ENCODE measurements around the gene DES.
"Not testable (repeated sequence)": the region's sequence is repeated elsewhere in the genome, so short reads cannot be mapped to it uniquely, and the experiment has no call there.

DES gene

DNA sequence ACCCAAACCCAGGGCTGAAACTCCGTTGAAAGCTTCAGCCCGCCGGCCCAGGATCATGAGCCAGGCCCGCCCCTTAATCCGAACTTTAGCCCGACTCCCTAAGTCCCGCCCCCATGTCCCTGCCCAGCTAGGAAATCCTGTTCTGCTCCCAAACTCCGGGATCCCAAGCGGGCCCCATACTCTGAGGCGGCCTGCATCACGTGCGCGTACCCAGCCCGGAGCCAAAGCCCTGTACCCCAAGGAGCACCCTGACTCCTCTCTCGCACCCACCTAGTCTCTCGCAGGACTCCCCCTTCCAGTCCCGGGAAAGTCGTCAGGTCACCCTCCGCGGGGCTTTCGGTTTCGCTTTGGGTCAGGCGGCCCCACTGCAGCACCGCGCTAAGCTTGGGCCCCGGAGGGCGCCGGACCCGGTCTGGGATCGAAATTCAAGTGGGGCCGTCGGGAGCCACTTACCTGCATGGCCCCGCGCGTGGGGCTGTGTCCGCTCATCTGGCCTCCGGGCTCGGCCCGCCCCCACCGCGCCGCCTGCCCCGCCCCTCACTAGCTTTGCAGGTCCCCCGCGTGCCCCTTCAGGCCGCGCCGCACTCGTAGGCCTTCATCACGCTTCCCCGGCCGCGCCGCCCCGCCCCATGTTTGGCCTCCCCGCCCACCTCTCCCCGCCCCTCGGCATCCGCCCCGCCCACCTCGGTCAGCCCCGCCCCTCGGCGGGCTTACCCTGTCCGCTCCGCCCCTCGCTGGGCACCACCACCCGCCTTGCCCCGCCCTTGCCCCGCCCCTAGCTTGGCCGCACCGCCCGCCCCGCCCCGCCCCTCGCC lies 30.7 kb upstream of the DES start, which contains the start of gene DNPEP:
Gene DNPEP, minus strand, starts transcription at position 607 of the 815 bp plus-strand sequence. Its CDS starts 118 bp downstream, at position 489.
- peak within 1 kb of the TSS; percentile 34; the same call in 1 of the 2 replicates for H3K27ac ChIP-seq (ENCODE audit: low read depth, low read length)
- under 1% methylated on average over 71 of the region's 76 CpGs for WGBS

GRCh38 chr2:219388121-219388906 lies 29.9 kb upstream of the DES start:
- WGBS, result under 1% methylated on average over 78 of the region's 78 CpGs
- no peaks in the 10 kb centered on the region for H3K27me3 ChIP-seq (ENCODE audit: insufficient read depth, low read length)
- no peak overlapping the region for H3K27ac ChIP-seq (ENCODE audit: low read depth, low read length)
- 0 out of 2 replicates have a peak, but pooled peaks cover 2% of the 10 kb centered on the region for H3K4me1 ChIP-seq (ENCODE audit: insufficient read depth, low read length)
- peak overlapping the region; percentile 65 for H3K4me3 ChIP-seq (ENCODE audit: low read length)
- peaks cover 26% of the 10 kb centered on the region for H3K36me3 ChIP-seq (ENCODE audit: insufficient read depth, low read length)
- peak overlapping the region; percentile 43 for H3K9ac ChIP-seq (ENCODE audit: low read depth, low read length)
- H3K9me3 ChIP-seq (ENCODE audit: insufficient read depth, low read depth, low read length), result no peaks in the 10 kb centered on the region

More for the DNA sequence above, 30.7 kb upstream of the DES start, which contains the start of gene DNPEP:
- peak within 1 kb of the TSS; percentile 88 for H3K9ac ChIP-seq (ENCODE audit: low read depth, low read length)
- peaks cover 34% of the 10 kb centered on the region for H3K36me3 ChIP-seq (ENCODE audit: insufficient read depth, low read length)
- 0 out of 2 replicates have a peak, but pooled peaks cover 2% of the 10 kb centered on the region for H3K4me1 ChIP-seq (ENCODE audit: insufficient read depth, low read length)
- peak within 1 kb of the TSS; percentile 90 for H3K4me3 ChIP-seq (ENCODE audit: low read length)
- H3K27me3 ChIP-seq (ENCODE audit: insufficient read depth, low read length), result no peaks in the 10 kb centered on the region
- H3K9me3 ChIP-seq (ENCODE audit: insufficient read depth, low read depth, low read length), result no peaks in the 10 kb centered on the region

GRCh38 chr2:219388907-219389156 lies 29.3 kb upstream of the DES start:
- Histone ChIP-seq H3K9me3 (ENCODE audit: insufficient read depth, low read depth, low read length) (no peaks in the 10 kb centered on the region), H3K36me3 (ENCODE audit: insufficient read depth, low read length) (peaks cover 21% of the 10 kb centered on the region), H3K27me3 (ENCODE audit: insufficient read depth, low read length) (no peaks in the 10 kb centered on the region), H3K4me1 (ENCODE audit: insufficient read depth, low read length) (0 out of 2 replicates have a peak, but pooled peaks cover 2% of the 10 kb centered on the region), H3K27ac (ENCODE audit: low read depth, low read length) (no peak overlapping the region), H3K4me3 (ENCODE audit: low read length) (peak overlapping the region; percentile 65), H3K9ac (ENCODE audit: low read depth, low read length) (peak overlapping the region; percentile 43)
- 72% methylated on average over 6 of the region's 6 CpGs for WGBS

GRCh38 chr2:219392754-219393153 lies 25.4 kb upstream of the DES start:
- H3K9me3 ChIP-seq (ENCODE audit: insufficient read depth, low read depth, low read length), result no peaks in the 10 kb centered on the region
- H3K27ac ChIP-seq (ENCODE audit: low read depth, low read length), result no peak overlapping the region
- H3K36me3 ChIP-seq (ENCODE audit: insufficient read depth, low read length), result no peaks in the 10 kb centered on the region
- H3K9ac ChIP-seq (ENCODE audit: low read depth, low read length), result no peak overlapping the region
- 94% methylated on average over 9 of the region's 9 CpGs for WGBS
- no peaks in the 10 kb centered on the region for H3K27me3 ChIP-seq (ENCODE audit: insufficient read depth, low read length)
- H3K4me3 ChIP-seq (ENCODE audit: low read length), result no peak overlapping the region
- H3K4me1 ChIP-seq (ENCODE audit: insufficient read depth, low read length), result 0 out of 2 replicates have a peak, but pooled peaks cover 2% of the 10 kb centered on the region

- 94% methylated on average over 9 of the region's 9 CpGs for WGBS
- H3K4me3 ChIP-seq (ENCODE audit: low read length); H3K27ac ChIP-seq (ENCODE audit: low read depth, low read length); H3K36me3 ChIP-seq (ENCODE audit: insufficient read depth, low read length); H3K9ac ChIP-seq (ENCODE audit: low read depth, low read length); H3K27me3 ChIP-seq (ENCODE audit: insufficient read depth, low read length); H3K9me3 ChIP-seq (ENCODE audit: insufficient read depth, low read depth, low read length); H3K4me1 ChIP-seq (ENCODE audit: insufficient read depth, low read length): not testable (repeated sequence)
Measured at GRCh38 chr2:219395056-219395455, 23.1 kb upstream of the DES start.

DNA sequence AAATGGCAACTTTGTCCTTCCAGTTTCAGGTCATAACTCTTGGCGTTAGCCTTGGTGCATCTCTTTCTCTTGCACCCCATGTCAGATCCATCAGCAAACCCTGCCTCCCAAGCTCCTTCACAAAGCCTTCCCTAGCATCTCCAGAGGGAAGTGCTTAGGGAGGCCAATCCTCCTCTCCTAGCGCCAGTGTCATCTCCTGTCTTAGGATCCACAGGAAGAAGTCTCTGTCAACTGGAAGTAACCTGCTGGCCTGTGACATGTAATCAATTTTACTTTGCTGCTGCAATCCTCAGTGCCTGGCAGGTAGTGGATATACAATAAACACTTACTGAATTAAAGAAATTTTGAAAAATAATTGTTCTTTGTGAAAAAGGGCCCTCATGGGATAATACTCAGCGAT lies 22.6 kb upstream of the DES start:
- Histone ChIP-seq H3K36me3 (ENCODE audit: insufficient read depth, low read length) (no peaks in the 10 kb centered on the region), H3K27ac (ENCODE audit: low read depth, low read length) (no peak overlapping the region), H3K27me3 (ENCODE audit: insufficient read depth, low read length) (no peaks in the 10 kb centered on the region), H3K9me3 (ENCODE audit: insufficient read depth, low read depth, low read length) (no peaks in the 10 kb centered on the region), H3K4me3 (ENCODE audit: low read length) (no peak overlapping the region), H3K9ac (ENCODE audit: low read depth, low read length) (no peak overlapping the region), H3K4me1 (ENCODE audit: insufficient read depth, low read length) (no peaks in the 10 kb centered on the region)
- WGBS, result 92% methylated on average over 3 of the region's 3 CpGs

DNA sequence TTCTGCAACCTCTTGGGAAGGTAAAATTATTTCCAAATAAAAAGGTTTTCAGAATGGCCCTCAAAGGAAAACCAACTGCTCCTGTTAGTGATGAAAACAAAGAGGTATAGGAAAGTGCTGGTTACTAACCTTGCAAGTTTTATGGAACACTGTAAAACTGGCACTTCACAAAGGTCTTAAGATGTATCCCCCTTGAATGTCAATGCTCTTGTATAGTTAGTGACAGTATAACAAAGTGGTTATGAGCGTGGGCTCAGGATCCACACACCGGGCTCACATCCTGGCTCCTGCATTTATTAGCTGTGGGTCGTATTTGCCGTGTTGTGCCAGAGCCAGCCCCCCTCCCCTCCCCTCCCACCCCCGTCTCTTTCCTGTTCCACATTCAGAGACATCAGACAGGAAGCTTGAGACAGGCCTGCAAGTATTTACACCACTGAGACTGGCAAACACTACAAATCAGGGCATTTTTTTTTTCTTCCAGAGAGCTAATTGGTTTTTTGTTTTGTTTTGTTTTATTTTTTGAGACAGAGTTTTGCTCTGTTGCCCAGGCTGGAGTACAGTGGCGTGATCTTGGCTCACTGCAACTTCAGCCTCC lies 21.2 kb upstream of the DES start:
- no peak overlapping the region for H3K4me3 ChIP-seq (ENCODE audit: low read length)
- no peaks in the 10 kb centered on the region for H3K27me3 ChIP-seq (ENCODE audit: insufficient read depth, low read length)
- 86% methylated on average over 6 of the region's 6 CpGs for WGBS
- no peak overlapping the region for H3K9ac ChIP-seq (ENCODE audit: low read depth, low read length)
- no peak overlapping the region for H3K27ac ChIP-seq (ENCODE audit: low read depth, low read length)
- H3K36me3 ChIP-seq (ENCODE audit: insufficient read depth, low read length), result no peaks in the 10 kb centered on the region
- H3K9me3 ChIP-seq (ENCODE audit: insufficient read depth, low read depth, low read length), result no peaks in the 10 kb centered on the region
- H3K4me1 ChIP-seq (ENCODE audit: insufficient read depth, low read length), result peaks cover 1% of the 10 kb centered on the region; the same call in 1 of the 2 replicates

DNA sequence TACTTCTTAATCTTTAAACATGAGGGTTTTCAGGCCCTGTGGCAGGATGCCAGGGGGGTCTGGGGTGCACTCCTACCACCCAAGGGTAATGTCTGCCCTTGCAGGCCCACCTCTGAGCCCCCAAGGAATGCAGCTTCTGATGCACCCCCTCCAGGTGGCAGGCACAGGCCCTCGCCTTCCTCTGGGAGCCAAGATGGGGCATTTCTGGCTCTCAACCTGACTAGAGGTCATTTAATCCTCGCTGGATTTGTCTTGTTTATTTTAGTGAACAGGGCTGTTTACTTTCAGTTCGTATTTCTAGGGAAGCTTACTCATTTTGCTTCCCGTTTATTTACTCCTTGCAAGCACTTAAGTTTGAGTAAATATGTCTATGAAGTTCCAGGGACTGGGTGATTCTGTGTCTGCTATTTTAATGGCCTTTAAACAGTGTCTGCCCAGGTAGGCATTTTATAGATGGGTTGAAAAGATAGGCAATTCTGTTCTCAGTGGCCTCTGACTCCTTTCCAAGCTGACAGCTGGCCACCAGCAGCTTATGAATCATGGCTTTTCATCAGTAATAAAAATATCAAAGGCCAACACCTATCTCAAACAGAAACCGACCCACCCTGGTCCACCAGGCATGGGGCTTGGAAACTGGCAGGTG lies 19.3 kb upstream of the DES start:
- 79% methylated on average over 5 of the region's 5 CpGs for WGBS
- Histone ChIP-seq H3K4me1 (ENCODE audit: insufficient read depth, low read length) (peaks cover 9% of the 10 kb centered on the region; the same call in 1 of the 2 replicates), H3K36me3 (ENCODE audit: insufficient read depth, low read length) (no peaks in the 10 kb centered on the region), H3K9ac (ENCODE audit: low read depth, low read length) (no peak overlapping the region), H3K27ac (ENCODE audit: low read depth, low read length) (no peak overlapping the region), H3K27me3 (ENCODE audit: insufficient read depth, low read length) (no peaks in the 10 kb centered on the region), H3K9me3 (ENCODE audit: insufficient read depth, low read depth, low read length) (no peaks in the 10 kb centered on the region), H3K4me3 (ENCODE audit: low read length) (no peak overlapping the region)

- Histone ChIP-seq H3K9me3 (ENCODE audit: insufficient read depth, low read depth, low read length) (no peaks in the 10 kb centered on the region), H3K27me3 (ENCODE audit: insufficient read depth, low read length) (no peaks in the 10 kb centered on the region), H3K36me3 (ENCODE audit: insufficient read depth, low read length) (no peaks in the 10 kb centered on the region), H3K4me1 (ENCODE audit: insufficient read depth, low read length) (peaks cover 14% of the 10 kb centered on the region), H3K9ac (ENCODE audit: low read depth, low read length) (no peak overlapping the region), H3K4me3 (ENCODE audit: low read length) (no peak overlapping the region), H3K27ac (ENCODE audit: low read depth, low read length) (no peak overlapping the region)
- WGBS, result 74% methylated on average over 14 of the region's 14 CpGs
Measured at GRCh38 chr2:219399716-219400478, 18.3 kb upstream of the DES start.

GRCh38 chr2:219400562-219400961 lies 17.6 kb upstream of the DES start:
- Histone ChIP-seq H3K27ac (ENCODE audit: low read depth, low read length) (no peak overlapping the region), H3K9me3 (ENCODE audit: insufficient read depth, low read depth, low read length) (no peaks in the 10 kb centered on the region), H3K4me1 (ENCODE audit: insufficient read depth, low read length) (peaks cover 15% of the 10 kb centered on the region), H3K4me3 (ENCODE audit: low read length) (no peak overlapping the region), H3K27me3 (ENCODE audit: insufficient read depth, low read length) (no peaks in the 10 kb centered on the region), H3K36me3 (ENCODE audit: insufficient read depth, low read length) (no peaks in the 10 kb centered on the region), H3K9ac (ENCODE audit: low read depth, low read length) (no peak overlapping the region)
- WGBS, result 56% methylated on average over 6 of the region's 6 CpGs
